ENCODE data around the gene NDUFAF2. TPM values are rescaled to one million over a fixed set of nuclear protein-coding genes. Genes with fewer than 3 reads are reported as not detected.

The NDUFAF2 gene
- total RNA-seq, 4 donors from 2014 or later: 14.1 to 78.9 (median 31.0) TPM

DNA sequence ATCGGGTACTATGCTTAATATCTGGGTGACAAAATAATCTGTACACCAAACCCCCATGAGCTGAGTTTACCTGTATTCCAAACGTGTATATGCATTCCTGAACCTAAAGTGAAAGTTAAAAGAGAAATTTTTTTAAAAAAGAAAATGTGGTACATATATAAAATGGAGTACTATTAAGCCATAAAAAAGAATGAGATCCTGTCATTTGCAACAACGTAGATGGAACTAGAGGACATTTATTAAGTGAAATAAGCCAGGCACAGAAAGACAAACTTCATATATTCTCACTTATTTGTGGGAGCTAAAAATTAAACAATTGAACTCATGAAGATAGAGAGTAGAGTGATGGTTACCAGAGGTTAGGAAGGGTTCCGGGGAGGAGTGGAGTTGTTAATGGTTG is 44.8 kb downstream of the NDUFAF2 start:
- no peak overlapping the region for H3K4me3 ChIP-seq
- no peaks in the 10 kb centered on the region for H3K9me3 ChIP-seq
- no peaks in the 10 kb centered on the region for H3K27me3 ChIP-seq
- no peak for DNase-seq
- H3K27ac ChIP-seq: no peak overlapping the region
- intact Hi-C loops (cut with DNase I; ENCODE audit: low total_unique reads): no loop called here
- no peaks in the 10 kb centered on the region for H3K36me3 ChIP-seq
- TF ChIP-seq POLR2A (IDR thresholded peaks at IDR 0.05): no peak
- TF ChIP-seq, protein P1, sequence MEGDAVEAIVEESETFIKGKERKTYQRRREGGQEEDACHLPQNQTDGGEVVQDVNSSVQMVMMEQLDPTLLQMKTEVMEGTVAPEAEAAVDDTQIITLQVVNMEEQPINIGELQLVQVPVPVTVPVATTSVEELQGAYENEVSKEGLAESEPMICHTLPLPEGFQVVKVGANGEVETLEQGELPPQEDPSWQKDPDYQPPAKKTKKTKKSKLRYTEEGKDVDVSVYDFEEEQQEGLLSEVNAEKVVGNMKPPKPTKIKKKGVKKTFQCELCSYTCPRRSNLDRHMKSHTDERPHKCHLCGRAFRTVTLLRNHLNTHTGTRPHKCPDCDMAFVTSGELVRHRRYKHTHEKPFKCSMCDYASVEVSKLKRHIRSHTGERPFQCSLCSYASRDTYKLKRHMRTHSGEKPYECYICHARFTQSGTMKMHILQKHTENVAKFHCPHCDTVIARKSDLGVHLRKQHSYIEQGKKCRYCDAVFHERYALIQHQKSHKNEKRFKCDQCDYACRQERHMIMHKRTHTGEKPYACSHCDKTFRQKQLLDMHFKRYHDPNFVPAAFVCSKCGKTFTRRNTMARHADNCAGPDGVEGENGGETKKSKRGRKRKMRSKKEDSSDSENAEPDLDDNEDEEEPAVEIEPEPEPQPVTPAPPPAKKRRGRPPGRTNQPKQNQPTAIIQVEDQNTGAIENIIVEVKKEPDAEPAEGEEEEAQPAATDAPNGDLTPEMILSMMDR (IDR thresholded peaks at IDR 0.05): no peak
- H3K4me1 ChIP-seq: no peaks in the 10 kb centered on the region

DNA sequence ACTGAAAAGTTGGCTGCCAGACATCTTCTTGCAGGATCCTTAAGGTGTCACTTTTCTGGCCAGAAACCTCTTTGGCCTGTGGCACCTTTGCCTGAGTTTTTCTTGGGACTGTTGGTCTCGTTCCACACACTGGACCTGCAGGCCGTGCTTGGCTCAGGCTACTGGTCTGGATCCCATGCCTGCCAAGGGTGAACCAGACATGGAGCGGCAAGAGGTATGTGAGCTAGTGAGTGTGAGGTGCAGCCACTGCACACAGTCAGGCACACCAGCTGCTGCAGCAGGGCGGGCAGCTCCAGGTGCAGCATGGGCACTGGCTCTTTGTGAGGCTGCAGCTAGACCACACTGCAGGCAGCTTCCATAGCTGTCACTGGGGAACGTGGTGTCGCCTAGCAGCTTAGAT is 47.9 kb downstream of the NDUFAF2 start:
- Histone ChIP-seq H3K27me3 (no peaks in the 10 kb centered on the region), H3K27ac (no peak overlapping the region), H3K36me3 (no peaks in the 10 kb centered on the region), H3K9me3 (no peaks in the 10 kb centered on the region), H3K4me1 (no peaks in the 10 kb centered on the region), H3K4me3 (no peak overlapping the region)
- intact Hi-C loops (cut with DNase I; ENCODE audit: low total_unique reads): no loop called here
- no peak for DNase-seq
- TF ChIP-seq, protein P1 (IDR thresholded peaks at IDR 0.05): no peak
- no peak for TF ChIP-seq POLR2A (IDR thresholded peaks at IDR 0.05)

GRCh38 chr5:60993425-60993824 is 48.4 kb downstream of the NDUFAF2 start:
- Histone ChIP-seq H3K4me3 (no peak overlapping the region), H3K27me3 (no peaks in the 10 kb centered on the region), H3K4me1 (no peaks in the 10 kb centered on the region), H3K36me3 (no peaks in the 10 kb centered on the region), H3K27ac (no peak overlapping the region), H3K9me3 (no peaks in the 10 kb centered on the region)
- intact Hi-C loops (cut with DNase I; ENCODE audit: low total_unique reads): no loop called here
- no peak for DNase-seq
- TF ChIP-seq POLR2A (IDR thresholded peaks at IDR 0.05): no peak
- TF ChIP-seq, protein P1 (IDR thresholded peaks at IDR 0.05): no peak

DNA sequence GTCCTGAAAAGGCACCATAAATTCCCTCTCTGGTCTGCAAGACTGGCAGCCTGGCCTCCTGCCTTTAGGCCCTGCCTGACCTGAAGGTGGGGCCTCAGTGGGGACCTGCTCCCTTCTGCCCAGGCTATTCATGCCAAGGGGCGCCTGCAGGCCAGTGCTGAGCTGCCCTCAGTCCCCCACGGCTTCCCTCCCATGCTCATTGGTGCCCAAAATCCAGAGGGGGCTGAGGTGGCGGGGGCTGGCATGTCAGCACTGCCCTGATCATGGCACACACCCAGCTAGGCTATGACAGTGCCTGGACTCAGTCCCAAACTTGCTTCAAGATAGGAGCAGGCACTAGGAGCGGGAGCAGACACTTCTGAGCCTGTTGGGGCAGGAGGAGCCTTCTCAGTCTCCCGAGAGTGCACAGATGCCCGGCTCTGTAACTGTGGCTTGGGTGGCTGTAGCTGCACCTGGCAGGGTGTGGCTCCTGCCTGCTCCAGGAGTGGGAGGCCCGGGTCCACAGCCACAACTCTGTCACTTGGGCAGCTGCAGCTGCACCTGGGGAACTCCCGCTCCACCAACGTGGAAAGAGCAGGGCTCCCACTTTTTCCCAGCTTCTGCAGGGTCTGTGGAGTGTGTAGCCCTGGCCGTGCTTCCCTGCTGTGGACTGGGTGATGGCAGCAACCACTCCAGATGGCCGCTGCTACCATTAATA is 49.0 kb downstream of the NDUFAF2 start:
- DNase-seq: no peak
- Histone ChIP-seq H3K36me3 (no peaks in the 10 kb centered on the region), H3K27me3 (no peaks in the 10 kb centered on the region), H3K27ac (no peak overlapping the region), H3K4me1 (no peaks in the 10 kb centered on the region), H3K4me3 (no peak overlapping the region), H3K9me3 (no peaks in the 10 kb centered on the region)
- intact Hi-C loops (cut with DNase I; ENCODE audit: low total_unique reads): no loop called here
- no peak for TF ChIP-seq POLR2A (IDR thresholded peaks at IDR 0.05)
- TF ChIP-seq, protein P1 (IDR thresholded peaks at IDR 0.05): no peak

GRCh38 chr5:60996368-60996767 is 51.4 kb downstream of the NDUFAF2 start:
- intact Hi-C loops (cut with DNase I; ENCODE audit: low total_unique reads): no loop called here
- Histone ChIP-seq H3K9me3 (no peaks in the 10 kb centered on the region), H3K4me1 (no peaks in the 10 kb centered on the region), H3K4me3 (no peak overlapping the region), H3K27ac (no peak overlapping the region), H3K36me3 (no peaks in the 10 kb centered on the region), H3K27me3 (no peaks in the 10 kb centered on the region)
- TF ChIP-seq, protein P1 (IDR thresholded peaks at IDR 0.05): no peak
- no peak for TF ChIP-seq POLR2A (IDR thresholded peaks at IDR 0.05)
- no peak for DNase-seq

Data from uterus (tissue), 4 donors.